Stimulated activated CD4-positive, alpha-beta T cell treated with anti-CD3 and anti-CD28 coated beads, Interleukin-2, amount 100 ng/mL, for 24 hours (primary cell): ENCODE results near the gene DOCK9.

Experiments used
- DNase-seq, 2 donors: peaks; one replicate each; pipeline ENCODE4 v3.0.0-alpha.2; 2020

DOCK9 gene

DNA sequence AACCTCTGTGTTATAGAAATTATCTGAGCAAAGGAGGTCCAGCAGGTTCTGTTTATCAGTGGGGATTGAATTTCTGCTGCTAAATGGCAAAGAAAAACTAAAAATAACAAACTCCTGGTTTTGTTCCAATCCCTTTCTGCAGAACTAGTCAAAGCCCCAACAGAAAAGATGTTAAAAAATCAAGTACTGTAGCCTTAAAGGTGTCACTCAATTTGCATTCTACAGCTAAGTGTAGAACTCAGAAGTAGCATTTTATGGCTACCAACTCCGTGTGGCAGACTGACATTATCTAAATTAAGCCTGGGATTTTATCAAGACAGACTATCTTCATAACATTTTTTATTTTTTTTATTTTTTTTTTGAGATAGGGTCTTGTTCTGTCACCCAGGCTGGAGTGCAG, 133.8 kb downstream of the DOCK9 start:
- DNase-seq, result no peak

GRCh38 chr13:98843482-98843877, 134.4 kb downstream of the DOCK9 start:
- DNase-seq, result no peak

DNA sequence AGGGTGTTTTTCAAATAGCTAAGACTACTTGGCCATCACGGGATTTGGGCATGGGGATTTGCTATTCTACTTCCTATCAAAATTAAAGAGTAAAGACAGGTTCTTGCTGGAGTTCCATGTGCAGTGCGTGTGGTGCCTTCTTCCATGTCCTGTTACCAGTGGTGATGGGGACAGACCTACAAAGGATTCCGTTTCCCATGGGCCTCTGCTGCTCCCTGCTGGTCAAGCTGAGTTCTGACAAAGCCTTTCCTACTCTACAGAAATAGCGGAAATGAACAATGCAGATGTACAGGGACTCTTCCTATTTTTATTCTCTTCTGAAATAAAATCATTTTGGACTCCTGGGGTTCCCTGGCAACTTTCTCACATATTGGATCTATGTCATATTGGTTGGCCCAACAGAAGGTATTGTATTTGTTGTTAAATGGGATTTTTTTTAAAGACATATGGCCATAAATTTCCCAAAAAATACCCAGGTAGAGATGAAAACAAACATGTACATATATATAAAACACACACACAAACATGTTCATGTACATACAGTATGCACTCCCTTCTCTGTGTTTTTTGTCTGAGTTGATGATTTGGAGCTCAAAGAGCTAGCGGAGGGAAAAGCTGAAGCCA, 134.9 kb downstream of the DOCK9 start:
- peak; percentile 76 to 78 for DNase-seq

DNA sequence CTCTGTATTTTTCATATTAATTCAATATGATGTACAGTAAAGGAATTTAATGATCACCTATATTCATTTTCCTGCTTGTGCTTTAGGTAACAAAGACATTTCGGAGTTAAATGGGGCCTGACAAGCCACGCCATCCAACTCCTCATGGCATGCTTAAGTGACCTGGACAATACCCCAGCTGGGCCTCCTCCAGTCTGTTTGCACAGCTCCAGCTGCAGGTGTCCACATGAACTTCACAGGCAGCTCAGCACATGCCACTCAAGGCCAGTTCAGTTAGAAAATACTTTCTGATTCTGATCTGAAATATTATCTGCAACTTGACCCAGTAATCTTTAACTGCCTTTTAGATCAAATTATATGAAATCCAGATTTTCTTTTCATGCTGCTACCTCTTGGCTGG, 135.8 kb downstream of the DOCK9 start:
- DNase-seq, result no peak

DNA sequence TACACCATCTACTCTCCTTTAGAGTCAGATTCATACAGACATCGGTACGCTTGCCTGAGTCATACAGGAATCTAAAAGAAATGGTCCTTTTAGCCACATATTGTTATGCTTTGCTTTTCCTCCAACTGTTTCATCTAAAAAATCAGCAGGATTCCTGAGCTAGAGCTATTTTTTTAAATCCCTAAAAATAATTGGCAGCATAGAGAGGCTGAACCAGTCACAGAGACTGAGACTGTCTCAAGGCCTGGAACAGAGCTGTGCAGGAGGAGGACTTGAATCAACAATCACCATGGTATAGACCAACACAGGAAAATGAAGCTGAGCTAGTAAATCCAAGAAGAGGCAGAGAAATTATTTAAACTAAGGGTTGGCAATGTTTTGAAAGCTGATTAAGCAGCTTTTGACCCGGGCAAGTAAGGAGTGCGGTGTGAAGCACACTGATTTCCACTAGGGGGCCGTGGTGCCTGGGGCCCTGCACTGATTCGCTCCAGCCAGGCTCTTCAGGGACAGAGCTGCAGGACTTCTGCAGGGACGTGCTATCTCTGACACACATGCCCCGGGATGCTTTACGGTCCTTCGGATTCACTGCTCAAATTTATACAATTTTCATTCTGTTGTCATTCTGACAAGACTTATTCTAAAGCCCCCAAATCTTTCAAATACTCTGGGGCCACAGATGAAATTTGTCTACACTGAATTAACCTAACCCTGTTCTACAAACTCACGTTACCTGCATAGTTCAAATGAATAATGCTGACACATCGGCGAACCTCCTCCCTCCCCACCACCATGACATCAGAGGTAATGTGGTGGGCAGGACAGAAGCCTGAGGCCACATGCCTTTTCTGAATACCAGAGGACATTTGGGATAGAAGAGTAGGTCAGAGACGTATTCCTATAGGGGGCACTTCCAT, 137.8 kb downstream of the DOCK9 start:
- DNase-seq, result peak; percentile 52 to 61

DNA sequence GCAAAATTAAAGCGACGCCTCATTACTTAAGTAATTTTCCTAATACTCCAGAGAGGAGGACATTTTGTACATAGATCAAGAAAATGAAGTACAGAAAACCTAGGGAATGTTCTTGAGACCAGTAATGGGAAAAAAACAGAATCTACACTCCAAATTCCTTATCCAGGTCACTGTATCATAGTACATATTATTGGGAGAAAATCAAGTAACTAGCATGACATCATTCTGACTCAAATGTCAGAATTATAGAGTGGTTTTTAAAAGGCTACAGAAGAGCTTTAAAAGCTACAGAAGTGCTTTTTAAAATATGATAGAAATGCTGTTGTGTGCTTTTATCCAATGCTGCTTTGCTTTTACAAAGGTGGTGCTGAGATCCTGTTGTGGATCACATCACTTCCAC, 139.1 kb downstream of the DOCK9 start:
- no peak for DNase-seq

- no peak for DNase-seq
Observed at GRCh38 chr13:98837896-98838295, 140.0 kb downstream of the DOCK9 start.

DNA sequence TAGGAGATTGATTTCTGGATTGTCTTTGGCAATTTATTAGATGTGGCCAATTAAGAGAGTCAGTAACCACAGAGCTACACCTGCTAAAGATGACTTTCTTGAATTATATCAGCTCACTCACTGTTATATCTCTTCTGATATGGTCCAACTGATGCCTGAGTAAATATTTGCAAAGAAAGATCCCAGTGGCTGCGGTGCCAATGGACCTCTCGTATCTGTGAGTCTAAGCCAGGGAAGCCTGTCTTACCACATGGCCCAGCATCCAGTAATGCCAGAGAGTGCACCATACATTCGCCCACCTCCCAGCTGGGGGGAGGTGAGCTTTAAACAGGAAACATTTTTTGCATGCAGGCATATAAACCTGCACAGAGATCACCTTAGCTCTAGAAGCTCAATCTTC, 142.7 kb downstream of the DOCK9 start:
- no peak for DNase-seq

DNA sequence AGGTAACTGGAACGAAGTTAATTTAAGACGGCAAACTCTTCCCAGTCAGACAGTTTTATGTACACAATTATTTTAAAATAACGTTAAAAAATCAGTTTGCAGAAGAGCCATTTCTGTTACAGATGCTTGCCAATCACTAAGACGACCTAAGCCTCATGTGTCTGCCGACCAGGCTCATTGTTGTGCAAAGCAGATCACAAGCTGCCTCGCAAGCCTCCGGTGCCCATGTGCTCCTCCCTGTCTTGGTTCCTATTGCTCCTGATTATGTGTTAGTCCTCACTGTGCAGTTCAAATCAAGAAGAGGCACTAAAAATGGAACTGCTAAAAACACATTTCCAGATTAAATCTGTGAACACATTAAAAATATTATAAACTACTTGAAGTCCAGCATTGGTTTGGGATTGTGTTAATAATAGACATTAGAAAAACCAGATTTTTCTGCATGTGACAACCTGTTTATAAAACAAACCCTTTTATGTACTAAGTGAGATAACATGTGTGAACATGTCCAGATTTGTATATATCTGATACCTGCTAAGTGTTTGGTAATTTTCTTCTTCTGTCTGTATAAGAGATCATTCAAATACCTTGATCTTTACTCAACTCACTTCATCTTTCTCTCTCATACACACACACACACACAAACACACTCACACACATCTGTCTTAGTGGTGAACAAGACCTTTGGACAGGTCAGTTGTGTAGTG, 143.5 kb downstream of the DOCK9 start:
- DNase-seq, result no peak

DNA sequence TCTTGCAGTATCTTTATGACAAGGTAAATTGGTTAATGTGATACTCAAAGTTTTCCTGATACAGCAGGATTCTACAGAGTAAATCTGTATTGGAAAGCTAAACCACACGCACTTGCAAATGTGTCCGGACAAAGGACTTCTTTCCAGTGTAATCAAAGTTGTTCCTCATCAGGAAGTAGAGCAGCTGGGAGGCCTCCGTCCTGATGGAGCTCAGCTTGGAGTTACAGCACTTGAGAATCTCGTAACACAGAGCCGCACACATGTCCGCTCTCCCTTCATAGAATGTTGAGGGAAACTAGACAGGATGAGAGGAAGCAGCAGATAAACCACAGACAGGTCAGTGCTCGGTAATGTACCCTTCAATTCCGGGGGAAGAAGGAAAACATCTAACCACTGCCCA, 146.6 kb downstream of the DOCK9 start:
- DNase-seq, result no peak

- no peak for DNase-seq
Observed at GRCh38 chr13:98829541-98829940, 148.3 kb downstream of the DOCK9 start.

DNA sequence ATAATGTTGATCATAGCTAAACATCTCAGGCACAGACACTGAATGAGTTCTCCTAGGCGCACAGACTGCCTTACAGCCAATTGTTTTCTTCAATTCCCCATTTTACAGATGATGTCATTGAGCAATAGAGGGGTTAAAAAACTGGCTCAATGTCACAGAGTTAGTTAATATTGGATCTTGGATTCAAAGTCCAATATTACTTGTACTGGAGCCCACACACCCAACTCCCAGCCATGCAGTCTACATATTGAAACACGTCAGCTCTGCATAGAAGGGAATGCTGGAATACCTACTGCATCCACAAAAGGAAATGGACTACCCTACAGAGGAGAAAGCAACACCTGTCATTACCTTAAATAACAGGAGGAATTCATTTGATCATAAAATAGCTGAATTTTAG, 149.2 kb downstream of the DOCK9 start:
- DNase-seq, result no peak

DNA sequence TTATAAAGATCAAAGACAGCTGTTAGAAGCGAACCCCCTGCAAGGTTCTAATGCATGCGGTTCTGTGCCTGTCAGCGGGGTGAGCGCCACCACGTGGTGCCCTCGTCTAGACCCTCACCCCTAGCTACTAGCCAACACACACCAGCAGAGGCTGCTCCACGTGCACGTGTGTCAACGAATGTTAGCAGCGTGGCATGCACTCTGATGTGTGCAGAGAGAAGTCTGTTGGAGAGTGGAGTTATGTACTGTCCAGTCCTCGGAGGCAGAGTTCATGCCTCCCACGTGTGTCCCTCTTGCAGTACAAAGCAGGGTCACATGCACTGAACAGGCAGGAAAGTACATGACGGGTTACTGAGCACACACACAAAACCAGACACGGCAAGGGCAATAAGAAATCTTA, 150.4 kb downstream of the DOCK9 start:
- DNase-seq, result no peak

GRCh38 chr13:98826146-98826545, 151.7 kb downstream of the DOCK9 start:
- no peak for DNase-seq

DNA sequence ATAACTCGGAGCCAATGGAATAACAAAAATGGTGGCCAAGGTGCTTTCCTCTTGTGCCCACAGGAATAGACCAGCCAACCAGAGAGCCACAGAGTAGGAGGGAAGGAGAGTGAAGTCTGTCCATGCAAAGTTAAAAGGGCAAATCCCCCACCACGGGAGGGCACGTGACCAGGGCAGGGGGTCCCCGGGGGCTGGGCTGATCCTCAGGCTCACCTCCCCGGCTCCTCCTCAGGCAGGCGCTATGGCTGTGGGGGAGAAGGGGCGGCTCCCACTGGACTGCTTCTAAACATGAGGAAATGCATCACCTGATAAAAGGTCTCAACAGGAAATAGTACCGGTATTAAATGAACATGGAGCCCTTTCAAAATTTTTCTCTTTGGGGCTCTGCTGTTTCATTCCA, 152.2 kb downstream of the DOCK9 start:
- no peak for DNase-seq

- no peak for DNase-seq
Observed at GRCh38 chr13:98824376-98825160, 153.3 kb downstream of the DOCK9 start.

GRCh38 chr13:98823442-98823841, 154.4 kb downstream of the DOCK9 start:
- DNase-seq, result no peak

DNA sequence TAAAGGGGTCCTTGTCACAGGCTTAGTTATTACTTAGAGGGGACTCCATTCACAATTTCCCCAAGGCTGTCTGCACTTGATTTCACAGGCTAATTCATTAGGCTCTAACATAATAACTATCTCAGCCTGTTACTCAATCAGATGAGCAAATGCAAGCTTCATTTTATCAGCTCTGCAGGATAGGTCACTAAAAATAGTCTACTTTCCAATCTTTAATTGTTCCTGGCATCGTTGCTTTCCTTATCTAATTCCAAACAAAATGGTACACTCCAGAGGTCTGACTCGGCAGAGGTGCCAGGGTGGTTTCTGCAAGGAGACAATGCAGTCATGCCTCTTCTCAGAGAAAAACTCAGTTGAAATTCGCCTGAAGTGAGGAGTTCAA, 155.6 kb downstream of the DOCK9 start:
- no peak for DNase-seq

GRCh38 chr13:98821372-98822224, 156.3 kb downstream of the DOCK9 start:
- DNase-seq, result no peak

GRCh38 chr13:98820744-98821371, 157.0 kb downstream of the DOCK9 start:
- DNase-seq, result no peak

DNA sequence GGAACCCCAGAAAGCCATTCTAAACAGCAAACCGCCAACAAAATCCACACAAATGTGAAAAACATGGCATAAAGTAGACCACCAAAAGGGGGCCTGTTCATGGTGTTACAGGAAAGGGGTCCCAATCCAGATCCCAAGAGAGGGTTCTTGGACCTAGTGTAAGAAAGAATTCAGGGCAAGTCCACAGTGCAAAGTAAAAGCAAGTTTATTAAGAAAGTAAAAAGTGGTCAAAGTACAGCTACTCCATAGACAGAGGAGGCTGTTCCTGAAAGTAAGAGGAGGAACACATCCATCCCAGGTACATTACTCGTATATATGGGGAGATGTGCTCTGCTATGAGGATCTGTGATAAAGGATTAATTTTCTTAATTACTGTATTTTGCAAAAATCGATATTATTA, 157.6 kb downstream of the DOCK9 start:
- DNase-seq, result no peak
